Mesendoderm (in vitro differentiated cells): ENCODE measurements around the gene KIAA1549.

Experiments
- DNase-seq: peaks from one replicate; pipeline ENCODE4 v3.0.0; 2013
- H2AK5ac ChIP-seq: 2 replicates; pipeline ENCODE4 v1.6.1; 2013; ENCODE audit warnings: low read length, inconsistent platforms
- H2BK120ac ChIP-seq: 2 replicates; pipeline ENCODE4 v1.6.1; 2013; ENCODE audit warnings: low read depth, mild to moderate bottlenecking, low read length, moderate library complexity, mixed read lengths
- H2BK15ac ChIP-seq: replicated peaks from 2 replicates; pipeline ENCODE4 v1.6.1; 2013; ENCODE audit warnings: low read depth, mild to moderate bottlenecking, moderate library complexity
- H2BK5ac ChIP-seq: 2 replicates; pipeline ENCODE4 v1.6.1; 2013; ENCODE audit warnings: low read length, inconsistent platforms
- H3K18ac ChIP-seq: 2 replicates; pipeline ENCODE4 v1.6.1; 2013; ENCODE audit warnings: mild to moderate bottlenecking, low read length, mixed read lengths
- H3K23ac ChIP-seq: one replicate; pipeline ENCODE4 v1.6.1; 2013; ENCODE audit warnings: low read length
- H3K27ac ChIP-seq: 2 replicates; pipeline ENCODE4 v1.5.1; 2013; ENCODE audit warnings: low read depth, mild to moderate bottlenecking, inconsistent platforms, low read length, moderate library complexity
- H3K27me3 ChIP-seq: 2 replicates; pipeline ENCODE4 v1.6.1; 2013; ENCODE audit warnings: low read length, control low read depth, mild to moderate bottlenecking, inconsistent platforms; ENCODE audit not compliant: insufficient read depth, poor library complexity
- H3K36me3 ChIP-seq: 2 replicates; pipeline ENCODE4 v1.6.1; 2013; ENCODE audit warnings: low read length, inconsistent platforms; ENCODE audit not compliant: control insufficient read depth, insufficient read depth
- H3K4ac ChIP-seq: one replicate; pipeline ENCODE4 v1.6.1; 2013; ENCODE audit warnings: low read depth, mild to moderate bottlenecking, low read length, moderate library complexity
- H3K4me1 ChIP-seq: 2 replicates; pipeline ENCODE4 v1.6.1; 2013; ENCODE audit warnings: low read depth, low read length, inconsistent platforms; ENCODE audit not compliant: control insufficient read depth
- H3K4me2 ChIP-seq: 2 replicates; pipeline ENCODE4 v1.6.1; 2013; ENCODE audit warnings: low read length
- H3K4me3 ChIP-seq: 2 replicates; pipeline ENCODE4 v1.5.1; 2013; ENCODE audit warnings: mild to moderate bottlenecking, low read length
- H3K56ac ChIP-seq: one replicate; pipeline ENCODE4 v1.6.1; 2013; ENCODE audit warnings: low read length
- H3K79me1 ChIP-seq: 2 replicates; pipeline ENCODE4 v1.6.1; 2013; ENCODE audit warnings: low read length, inconsistent platforms
- H3K79me2 ChIP-seq: 2 replicates; pipeline ENCODE4 v1.6.1; 2013; ENCODE audit warnings: mild to moderate bottlenecking, low read length; ENCODE audit not compliant: control insufficient read depth, insufficient read depth
- H3K9ac ChIP-seq: 2 replicates; pipeline ENCODE4 v1.6.1; 2013; ENCODE audit warnings: low read length, inconsistent platforms
- H4K5ac ChIP-seq: one replicate; pipeline ENCODE4 v1.6.1; 2013; ENCODE audit warnings: low read length
- H4K8ac ChIP-seq: one replicate; pipeline ENCODE4 v1.6.1; 2013; ENCODE audit warnings: low read depth, mild to moderate bottlenecking, control low read depth, low read length, moderate library complexity
- WGBS: extraction: QIAGEN DNeasy Blood & Tissue Kit; methylation state at CpG from one replicate; pipeline ENCODE4 v1.1.7; 2013; ENCODE audit warnings: low lambda C conversion rate, missing lambda C conversion rate; ENCODE audit not compliant: insufficient coverage; ENCODE audit errors: extremely low coverage; 5-methylcytosine and 5-hydroxymethylcytosine counted together

Gene KIAA1549

DNA sequence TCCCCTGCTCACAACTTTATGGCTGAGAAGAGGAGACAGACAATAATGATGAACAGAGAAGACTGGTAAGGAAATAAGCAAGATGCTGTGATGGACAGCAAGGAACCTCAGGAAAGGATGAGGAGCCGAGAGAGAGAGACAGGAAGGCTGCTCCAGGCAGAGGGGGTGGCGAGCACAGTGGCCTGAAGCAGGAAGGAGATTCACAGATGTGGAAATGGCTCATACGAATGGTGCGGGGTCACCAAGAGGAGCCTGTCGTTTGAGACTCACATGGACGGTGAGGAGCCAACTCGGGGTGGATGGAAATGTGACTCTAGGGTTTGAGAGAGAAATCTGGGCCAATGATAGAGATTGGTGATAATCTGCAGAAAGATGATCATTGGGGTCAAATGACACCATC lies 43.7 kb downstream of the KIAA1549 start:
- Histone ChIP-seq H3K4me1 (peaks cover 7% of the 10 kb centered on the region), H3K27me3 (no peaks in the 10 kb centered on the region), H4K8ac (no peak overlapping the region), H3K4me3 (no peak overlapping the region), H3K23ac (no peak overlapping the region), H3K27ac (no peak overlapping the region), H4K5ac (no peak overlapping the region), H2BK120ac (no peak overlapping the region), H3K18ac (no peak overlapping the region), H3K9ac (no peak overlapping the region), H3K4ac (no peak overlapping the region), H3K4me2 (no peak overlapping the region), H3K36me3 (no peaks in the 10 kb centered on the region), H2BK5ac (no peak overlapping the region), H3K56ac (no peak overlapping the region), H2AK5ac (no peak overlapping the region), H3K79me1 (peaks cover 3% of the 10 kb centered on the region), H3K79me2 (no peaks in the 10 kb centered on the region), H2BK15ac (no peak overlapping the region)
- WGBS, result no CpG with 5 or more reads among the region's 7 CpGs
- no peak for DNase-seq

DNA sequence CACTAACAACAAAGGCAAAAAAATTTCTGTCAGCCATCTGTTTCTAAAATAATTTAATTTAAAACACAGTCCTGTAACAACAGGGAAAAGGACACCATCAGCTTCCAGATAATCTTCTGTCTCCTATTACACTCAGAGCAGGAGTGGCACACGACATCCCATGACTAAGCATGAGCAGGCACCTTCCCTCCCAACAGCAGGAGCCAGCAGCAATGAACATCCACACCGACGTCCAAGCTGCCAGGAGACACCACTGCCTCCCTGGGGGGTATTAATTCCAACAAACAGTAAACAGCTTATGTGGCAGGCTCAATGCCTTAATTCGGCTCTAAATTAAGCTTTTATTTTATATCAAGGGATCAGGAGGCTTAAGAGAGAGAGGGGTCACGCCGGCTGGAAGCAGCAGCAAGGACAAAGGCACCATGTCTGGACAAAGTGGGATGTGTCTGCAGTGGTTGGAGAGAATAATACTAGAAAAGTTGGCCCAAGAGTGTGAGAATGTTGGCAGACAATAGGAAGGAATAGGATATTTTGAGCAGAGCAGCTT lies 45.7 kb downstream of the KIAA1549 start:
- peaks cover 3% of the 10 kb centered on the region for H3K79me1 ChIP-seq
- H3K79me2 ChIP-seq, result no peaks in the 10 kb centered on the region
- H3K36me3 ChIP-seq, result no peaks in the 10 kb centered on the region
- H3K4me2 ChIP-seq, result no peak overlapping the region
- H4K8ac ChIP-seq, result no peak overlapping the region
- H3K18ac ChIP-seq, result no peak overlapping the region
- no peak overlapping the region for H3K23ac ChIP-seq
- H3K27ac ChIP-seq, result no peak overlapping the region
- peaks cover 7% of the 10 kb centered on the region for H3K4me1 ChIP-seq
- DNase-seq, result peak; percentile 74
- no peak overlapping the region for H3K4ac ChIP-seq
- H3K4me3 ChIP-seq, result no peak overlapping the region
- no peak overlapping the region for H2BK15ac ChIP-seq
- H3K56ac ChIP-seq, result peak overlapping the region; percentile 11
- H2BK120ac ChIP-seq, result no peak overlapping the region
- no peaks in the 10 kb centered on the region for H3K27me3 ChIP-seq
- no peak overlapping the region for H2AK5ac ChIP-seq
- no peak overlapping the region for H2BK5ac ChIP-seq
- no CpG with 5 or more reads among the region's 6 CpGs for WGBS
- no peak overlapping the region for H3K9ac ChIP-seq
- no peak overlapping the region for H4K5ac ChIP-seq

DNA sequence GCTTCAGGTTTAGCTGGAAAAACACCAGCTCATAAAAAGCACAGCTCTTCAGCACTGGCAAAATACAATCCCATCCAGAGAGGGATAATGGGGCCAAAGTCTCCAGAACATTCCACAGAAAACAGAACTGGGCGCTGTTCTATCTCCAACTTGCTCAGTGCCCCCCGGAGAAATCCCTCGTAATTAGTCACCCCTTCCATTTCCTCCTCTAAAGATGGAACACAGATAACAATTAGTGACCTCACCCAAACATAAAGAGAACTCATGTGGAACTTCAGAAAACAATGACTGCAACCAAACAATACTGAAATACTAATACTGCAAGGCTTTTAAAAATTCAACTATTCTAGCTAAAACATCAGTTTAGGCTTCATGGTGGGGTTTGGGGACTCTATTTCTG lies 46.3 kb downstream of the KIAA1549 start:
- no peaks in the 10 kb centered on the region for H3K79me2 ChIP-seq
- no peak overlapping the region for H2BK120ac ChIP-seq
- no peak overlapping the region for H3K23ac ChIP-seq
- no peak overlapping the region for H3K56ac ChIP-seq
- peak; percentile 46 for DNase-seq
- H3K4me3 ChIP-seq, result no peak overlapping the region
- H3K36me3 ChIP-seq, result no peaks in the 10 kb centered on the region
- H3K79me1 ChIP-seq, result peaks cover 3% of the 10 kb centered on the region
- H2AK5ac ChIP-seq, result no peak overlapping the region
- H2BK15ac ChIP-seq, result no peak overlapping the region
- no peak overlapping the region for H3K27ac ChIP-seq
- no peak overlapping the region for H3K4me2 ChIP-seq
- no peak overlapping the region for H3K4ac ChIP-seq
- H3K18ac ChIP-seq, result no peak overlapping the region
- H4K8ac ChIP-seq, result no peak overlapping the region
- H3K9ac ChIP-seq, result no peak overlapping the region
- no peak overlapping the region for H4K5ac ChIP-seq
- H3K27me3 ChIP-seq, result no peaks in the 10 kb centered on the region
- WGBS, result no CpG with 5 or more reads among the region's 3 CpGs
- no peak overlapping the region for H2BK5ac ChIP-seq
- H3K4me1 ChIP-seq, result peaks cover 7% of the 10 kb centered on the region

- Histone ChIP-seq H3K27me3 (no peaks in the 10 kb centered on the region), H2BK15ac (no peak overlapping the region), H3K79me1 (peaks cover 3% of the 10 kb centered on the region), H3K36me3 (no peaks in the 10 kb centered on the region), H4K8ac (no peak overlapping the region), H2BK120ac (no peak overlapping the region), H3K79me2 (no peaks in the 10 kb centered on the region), H3K4me2 (no peak overlapping the region), H2AK5ac (no peak overlapping the region), H3K4me1 (peaks cover 7% of the 10 kb centered on the region), H3K4ac (no peak overlapping the region), H3K56ac (no peak overlapping the region), H3K4me3 (no peak overlapping the region), H3K18ac (no peak overlapping the region), H4K5ac (no peak overlapping the region), H2BK5ac (no peak overlapping the region), H3K9ac (no peak overlapping the region), H3K27ac (no peak overlapping the region), H3K23ac (no peak overlapping the region)
- no peak for DNase-seq
- WGBS, result no CpG with 5 or more reads among the region's 8 CpGs
Observed at GRCh38 chr7:138934367-138934766, 46.8 kb downstream of the KIAA1549 start.

DNA sequence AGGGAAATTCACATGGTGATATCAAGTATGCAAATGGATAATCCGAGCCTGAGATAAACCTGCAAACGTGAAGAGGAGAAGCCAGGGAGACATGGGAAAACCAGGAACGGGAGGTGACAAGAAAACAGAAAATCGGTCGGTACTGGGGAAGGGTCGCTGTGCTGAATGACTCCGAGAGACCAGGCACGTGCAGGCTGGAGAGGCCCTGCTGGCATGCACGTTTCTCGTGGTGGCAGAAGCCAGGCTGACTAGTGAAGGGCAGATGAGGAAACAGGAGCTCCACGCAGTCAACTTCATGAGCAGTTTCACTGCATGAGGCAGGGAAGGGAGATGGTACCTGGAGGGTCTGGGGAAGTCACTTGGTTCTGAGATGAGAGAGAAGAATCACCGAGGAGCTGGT lies 48.3 kb downstream of the KIAA1549 start:
- H3K56ac ChIP-seq, result no peak overlapping the region
- H3K27ac ChIP-seq, result no peak overlapping the region
- no peaks in the 10 kb centered on the region for H3K27me3 ChIP-seq
- no peak overlapping the region for H2BK120ac ChIP-seq
- H2BK5ac ChIP-seq, result no peak overlapping the region
- no peak overlapping the region for H3K18ac ChIP-seq
- H3K4me2 ChIP-seq, result no peak overlapping the region
- H3K79me2 ChIP-seq, result no peaks in the 10 kb centered on the region
- peaks cover 3% of the 10 kb centered on the region for H3K79me1 ChIP-seq
- no peak overlapping the region for H3K9ac ChIP-seq
- no peaks in the 10 kb centered on the region for H3K36me3 ChIP-seq
- H3K4me1 ChIP-seq, result peaks cover 7% of the 10 kb centered on the region
- H3K4me3 ChIP-seq, result no peak overlapping the region
- H2BK15ac ChIP-seq, result no peak overlapping the region
- no peak overlapping the region for H4K5ac ChIP-seq
- WGBS, result no CpG with 5 or more reads among the region's 12 CpGs
- H4K8ac ChIP-seq, result no peak overlapping the region
- H2AK5ac ChIP-seq, result no peak overlapping the region
- H3K23ac ChIP-seq, result no peak overlapping the region
- no peak overlapping the region for H3K4ac ChIP-seq
- DNase-seq, result no peak

GRCh38 chr7:138932427-138932826 lies 48.8 kb downstream of the KIAA1549 start:
- H3K27ac ChIP-seq, result no peak overlapping the region
- H2BK120ac ChIP-seq, result no peak overlapping the region

More at GRCh38 chr7:138932427-138932826, 48.8 kb downstream of the KIAA1549 start:
- H2BK15ac ChIP-seq, result no peak overlapping the region
- H2AK5ac ChIP-seq, result no peak overlapping the region
- H3K4me3 ChIP-seq, result no peak overlapping the region
- no CpG with 5 or more reads among the region's 5 CpGs for WGBS
- no peak overlapping the region for H3K23ac ChIP-seq
- H3K36me3 ChIP-seq, result no peaks in the 10 kb centered on the region
- no peaks in the 10 kb centered on the region for H3K27me3 ChIP-seq
- no peak overlapping the region for H3K4me2 ChIP-seq
- H3K4me1 ChIP-seq, result peaks cover 7% of the 10 kb centered on the region
- H3K18ac ChIP-seq, result no peak overlapping the region
- no peak overlapping the region for H3K56ac ChIP-seq
- peaks cover 3% of the 10 kb centered on the region for H3K79me1 ChIP-seq
- H3K79me2 ChIP-seq, result no peaks in the 10 kb centered on the region
- DNase-seq, result no peak
- no peak overlapping the region for H3K9ac ChIP-seq
- no peak overlapping the region for H2BK5ac ChIP-seq
- no peak overlapping the region for H4K5ac ChIP-seq
- no peak overlapping the region for H3K4ac ChIP-seq
- H4K8ac ChIP-seq, result no peak overlapping the region
